Measurements from ENCODE around the gene TXNRD3. TPM values are rescaled to one million over a fixed set of nuclear protein-coding genes. Genes with fewer than 3 reads are reported as not detected.

Gene TXNRD3
- total and polyA plus RNA-seq, 2 of the 4 experiments (the other 2 are of a cell fraction): 3.9 to 8.4 TPM

DNA sequence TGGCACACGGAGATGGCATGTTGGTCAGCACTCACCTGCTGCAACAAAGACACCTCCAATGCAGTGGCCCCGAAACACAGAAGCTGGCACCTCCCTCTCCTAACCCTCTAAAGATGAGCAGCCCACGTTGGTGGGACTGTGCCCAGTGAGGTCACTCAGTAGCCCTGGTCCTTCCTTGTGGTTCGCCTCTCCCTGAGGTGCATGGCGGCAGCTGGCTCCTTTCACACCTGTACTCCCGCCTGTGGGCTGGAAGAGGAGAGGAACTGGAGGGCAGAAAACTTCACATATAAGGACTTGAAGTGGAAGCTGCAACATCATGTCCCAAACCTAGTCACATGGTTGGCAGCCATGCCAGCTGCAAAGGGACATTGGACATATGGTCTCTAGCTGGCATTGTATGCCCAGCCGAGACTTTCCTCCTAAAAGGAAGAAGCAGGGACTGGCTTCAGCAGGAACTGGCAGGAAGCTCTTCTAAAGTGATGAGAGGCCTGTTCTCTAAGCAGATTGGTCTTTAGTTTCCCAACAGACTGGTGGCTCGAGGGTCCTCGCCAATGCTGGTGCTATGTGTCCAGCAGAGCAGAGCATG lies 85.4 kb downstream of the TXNRD3 start:
- Histone ChIP-seq H3K56ac (ENCODE audit: extremely low read depth, insufficient read depth, low read length) (no peak overlapping the region), H2AFZ (replicated peaks; ENCODE audit: low read length, poor library complexity) (no peak overlapping the region), H3K4me3 (ENCODE audit: insufficient read depth, low read depth, low read length) (no peak overlapping the region), H3K18ac (ENCODE audit: low read depth, low read length) (no peak overlapping the region), H2BK120ac (ENCODE audit: low read depth, low read length) (no peak overlapping the region), H3K36me3 (ENCODE audit: control insufficient read depth, insufficient read depth, low read length) (no peaks in the 10 kb centered on the region), H3K23ac (ENCODE audit: low read depth, low read length) (no peak overlapping the region), H3K4me1 (ENCODE audit: control insufficient read depth, insufficient read depth, low read length) (no peaks in the 10 kb centered on the region), H3K14ac (replicated peaks; ENCODE audit: low read depth, low read length) (no peak overlapping the region), H2BK20ac (ENCODE audit: low read depth, low read length) (no peak overlapping the region), H4K8ac (ENCODE audit: low read depth in 2 of 2, low read length in 2 of 2) (no peak overlapping the region), H4K5ac (ENCODE audit: low read depth, low read length) (no peak overlapping the region), H3K4me2 (ENCODE audit: low read depth, low read length) (no peak overlapping the region), H3K9me1 (ENCODE audit: insufficient read depth, low read length) (no peaks in the 10 kb centered on the region), H2AK9ac (replicated peaks; ENCODE audit: low read depth, low read length, poor library complexity) (no peak overlapping the region), H3K4ac (ENCODE audit: low read depth, low read length) (no peak overlapping the region), H2BK15ac (ENCODE audit: low read depth, low read length) (no peak overlapping the region), H3K27ac (ENCODE audit: insufficient read depth, low read length) (no peak overlapping the region), H2AK5ac (ENCODE audit: low read depth, low read length) (no peak overlapping the region), H4K91ac (ENCODE audit: insufficient read depth, low read depth, low read length) (no peak overlapping the region), H2BK5ac (ENCODE audit: low read depth, low read length, poor library complexity, severe bottlenecking) (no peak overlapping the region), H3K79me1 (ENCODE audit: low read depth in 1 of 2, low read length in 2 of 2) (no peaks in the 10 kb centered on the region), H3K27me3 (ENCODE audit: control insufficient read depth, insufficient read depth, low read length) (peaks cover 37% of the 10 kb centered on the region), H3K9me3 (ENCODE audit: control insufficient read depth, insufficient read depth, low read length) (no peaks in the 10 kb centered on the region), H3K9ac (ENCODE audit: low read depth, low read length) (no peak overlapping the region), H4K20me1 (ENCODE audit: insufficient read depth, low read length) (no peaks in the 10 kb centered on the region)
- TF ChIP-seq CEBPB (IDR thresholded peaks at IDR 0.05; ENCODE audit: low read depth, low read length) (no peak), FOS (IDR thresholded peaks at IDR 0.05; ENCODE audit: low read depth, low read length) (no peak), RFX5 (IDR thresholded peaks at IDR 0.05; ENCODE audit: low read depth, low read length) (no peak), MAFK (IDR thresholded peaks at IDR 0.05; ENCODE audit: low read depth, low read length) (no peak), BHLHE40 (IDR thresholded peaks at IDR 0.05; ENCODE audit: low read depth, low read length) (no peak), RCOR1 (IDR thresholded peaks at IDR 0.05; ENCODE audit: insufficient replicate concordance, low read length) (no peak), POLR2A (IDR thresholded peaks at IDR 0.05; ENCODE audit: low read depth, low read length) (no peak), CHD1 (IDR thresholded peaks at IDR 0.05; ENCODE audit: low read depth, low read length) (no peak), NFE2L2 (IDR thresholded peaks at IDR 0.05; ENCODE audit: low read depth, low read length) (no peak), RAD21 (IDR thresholded peaks at IDR 0.05; ENCODE audit: low read length) (no peak), MAZ (IDR thresholded peaks at IDR 0.05; ENCODE audit: borderline replicate concordance, low read depth, low read length) (no peak), SMC3 (IDR thresholded peaks at IDR 0.05; ENCODE audit: low read depth, low read length) (no peak)
- TF ChIP-seq, protein P1, sequence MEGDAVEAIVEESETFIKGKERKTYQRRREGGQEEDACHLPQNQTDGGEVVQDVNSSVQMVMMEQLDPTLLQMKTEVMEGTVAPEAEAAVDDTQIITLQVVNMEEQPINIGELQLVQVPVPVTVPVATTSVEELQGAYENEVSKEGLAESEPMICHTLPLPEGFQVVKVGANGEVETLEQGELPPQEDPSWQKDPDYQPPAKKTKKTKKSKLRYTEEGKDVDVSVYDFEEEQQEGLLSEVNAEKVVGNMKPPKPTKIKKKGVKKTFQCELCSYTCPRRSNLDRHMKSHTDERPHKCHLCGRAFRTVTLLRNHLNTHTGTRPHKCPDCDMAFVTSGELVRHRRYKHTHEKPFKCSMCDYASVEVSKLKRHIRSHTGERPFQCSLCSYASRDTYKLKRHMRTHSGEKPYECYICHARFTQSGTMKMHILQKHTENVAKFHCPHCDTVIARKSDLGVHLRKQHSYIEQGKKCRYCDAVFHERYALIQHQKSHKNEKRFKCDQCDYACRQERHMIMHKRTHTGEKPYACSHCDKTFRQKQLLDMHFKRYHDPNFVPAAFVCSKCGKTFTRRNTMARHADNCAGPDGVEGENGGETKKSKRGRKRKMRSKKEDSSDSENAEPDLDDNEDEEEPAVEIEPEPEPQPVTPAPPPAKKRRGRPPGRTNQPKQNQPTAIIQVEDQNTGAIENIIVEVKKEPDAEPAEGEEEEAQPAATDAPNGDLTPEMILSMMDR (conservative IDR thresholded peaks at IDR 0.05; ENCODE audit: low read depth, low read length): no peak
- TF ChIP-seq, protein P2, sequence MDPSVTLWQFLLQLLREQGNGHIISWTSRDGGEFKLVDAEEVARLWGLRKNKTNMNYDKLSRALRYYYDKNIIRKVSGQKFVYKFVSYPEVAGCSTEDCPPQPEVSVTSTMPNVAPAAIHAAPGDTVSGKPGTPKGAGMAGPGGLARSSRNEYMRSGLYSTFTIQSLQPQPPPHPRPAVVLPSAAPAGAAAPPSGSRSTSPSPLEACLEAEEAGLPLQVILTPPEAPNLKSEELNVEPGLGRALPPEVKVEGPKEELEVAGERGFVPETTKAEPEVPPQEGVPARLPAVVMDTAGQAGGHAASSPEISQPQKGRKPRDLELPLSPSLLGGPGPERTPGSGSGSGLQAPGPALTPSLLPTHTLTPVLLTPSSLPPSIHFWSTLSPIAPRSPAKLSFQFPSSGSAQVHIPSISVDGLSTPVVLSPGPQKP (IDR thresholded peaks at IDR 0.05; ENCODE audit: borderline replicate concordance, low read depth, low read length): no peak
- TF ChIP-seq, protein P3, sequence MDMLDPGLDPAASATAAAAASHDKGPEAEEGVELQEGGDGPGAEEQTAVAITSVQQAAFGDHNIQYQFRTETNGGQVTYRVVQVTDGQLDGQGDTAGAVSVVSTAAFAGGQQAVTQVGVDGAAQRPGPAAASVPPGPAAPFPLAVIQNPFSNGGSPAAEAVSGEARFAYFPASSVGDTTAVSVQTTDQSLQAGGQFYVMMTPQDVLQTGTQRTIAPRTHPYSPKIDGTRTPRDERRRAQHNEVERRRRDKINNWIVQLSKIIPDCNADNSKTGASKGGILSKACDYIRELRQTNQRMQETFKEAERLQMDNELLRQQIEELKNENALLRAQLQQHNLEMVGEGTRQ (IDR thresholded peaks at IDR 0.05; ENCODE audit: low read depth, low read length): no peak
- WGBS, 2 experiments (ENCODE audit: extremely low coverage in 2 of 2, insufficient read length in 1 of 2): 67% methylated on average over 4 of the region's 9 CpGs; no CpG with 5 or more reads in 1 of the 2 experiments
- CTCF ChIA-PET: interaction anchor here (1.1 kb wide), 1 partner anchor 12 kb away, joined by 3 read pairs; no protein-coding TSS in a partner anchor
- POLR2A ChIA-PET (ENCODE audit: unreplicated experiment): no interaction called here
- no peak for DNase-seq
- ATAC-seq (ENCODE audit: low read depth): no peak
- in situ Hi-C loops (cut with MboI; ENCODE audit: low sequenced_read_pairs): no loop called here
- intact Hi-C loops (cut with micrococcal nuclease): no loop called here
- no TSS peak for BruUV-seq (replicated peaks)
- dilution Hi-C loops (cut with HindIII; ENCODE audit: low sequenced_read_pairs, unreplicated experiment): no loop called here
